ENCODE data around the gene SULT2B1. TPM values are rescaled to one million over a fixed set of nuclear protein-coding genes. Genes with fewer than 3 reads are reported as not detected.

Gene SULT2B1
- total and polyA plus RNA-seq, 2 donors (not counting 1 experiment from before 2014, with no cell fraction given): 0.10 to 0.33 TPM

GRCh38 chr19:48529156-48529555 lies 22.8 kb upstream of the SULT2B1 start:
- Histone ChIP-seq H3K79me2 (ENCODE audit: control insufficient read depth, insufficient read depth, low read length) (no peaks in the 10 kb centered on the region), H3K9me3 (ENCODE audit: control insufficient read depth, insufficient read depth, low read depth, low read length) (no peaks in the 10 kb centered on the region), H3K4me1 (ENCODE audit: control insufficient read depth, extremely low read depth, insufficient read depth, low read length) (no peaks in the 10 kb centered on the region), H3K27me3 (ENCODE audit: control insufficient read depth, insufficient read depth, low read length) (no peaks in the 10 kb centered on the region), H4K20me1 (ENCODE audit: control insufficient read depth, extremely low read depth, insufficient read depth, low read length) (no peaks in the 10 kb centered on the region), H3K36me3 (ENCODE audit: control insufficient read depth, insufficient read depth, low read length) (no peaks in the 10 kb centered on the region), H3K4me2 (ENCODE audit: extremely low read depth, insufficient read depth, low read length) (no peak overlapping the region), H2AFZ (ENCODE audit: low read length) (no peak overlapping the region), H3K9ac (ENCODE audit: insufficient read depth, low read length) (no peak overlapping the region), H3K4me3 (replicated peaks in 1 of 4; ENCODE audit: control extremely low read depth in 1 of 4, insufficient read depth in 1 of 4, low read depth in 3 of 4, low read length in 4 of 4) (no peak overlapping the region), H3K27ac (ENCODE audit: insufficient read depth, low read length) (no peak overlapping the region)
- no peak for DNase-seq (ENCODE audit: low read depth in 2 of 2)
- TF ChIP-seq EZH2 (IDR thresholded peaks at IDR 0.05; ENCODE audit: low read length, missing control alignments) (no peak), CTCF (conservative IDR thresholded peaks at IDR 0.05 in 1 of 2, IDR thresholded peaks at IDR 0.05 in 1 of 2; ENCODE audit: low read depth in 1 of 2, low read length in 2 of 2) (no peak)

- TF ChIP-seq EZH2 (IDR thresholded peaks at IDR 0.05; ENCODE audit: low read length, missing control alignments) (no peak), CTCF (conservative IDR thresholded peaks at IDR 0.05 in 1 of 2, IDR thresholded peaks at IDR 0.05 in 1 of 2; ENCODE audit: low read depth in 1 of 2, low read length in 2 of 2) (no peak)
- no peak overlapping the region for H3K9ac ChIP-seq (ENCODE audit: insufficient read depth, low read length)
- H2AFZ ChIP-seq (ENCODE audit: low read length): no peak overlapping the region
- H3K27ac ChIP-seq (ENCODE audit: insufficient read depth, low read length): no peak overlapping the region
- no peak overlapping the region for H3K4me3 ChIP-seq (replicated peaks in 1 of 4; ENCODE audit: control extremely low read depth in 1 of 4, insufficient read depth in 1 of 4, low read depth in 3 of 4, low read length in 4 of 4)
- H3K36me3 ChIP-seq (ENCODE audit: control insufficient read depth, insufficient read depth, low read length): no peaks in the 10 kb centered on the region
- H4K20me1 ChIP-seq (ENCODE audit: control insufficient read depth, extremely low read depth, insufficient read depth, low read length): no peaks in the 10 kb centered on the region
- DNase-seq (ENCODE audit: low read depth in 2 of 2): no peak
- H3K9me3 ChIP-seq (ENCODE audit: control insufficient read depth, insufficient read depth, low read depth, low read length): no peaks in the 10 kb centered on the region
- H3K4me1 ChIP-seq (ENCODE audit: control insufficient read depth, extremely low read depth, insufficient read depth, low read length): no peaks in the 10 kb centered on the region
- H3K27me3 ChIP-seq (ENCODE audit: control insufficient read depth, insufficient read depth, low read length): no peaks in the 10 kb centered on the region
- no peaks in the 10 kb centered on the region for H3K79me2 ChIP-seq (ENCODE audit: control insufficient read depth, insufficient read depth, low read length)
- H3K4me2 ChIP-seq (ENCODE audit: extremely low read depth, insufficient read depth, low read length): no peak overlapping the region
Observed at GRCh38 chr19:48530066-48530720, 21.8 kb upstream of the SULT2B1 start.

- Histone ChIP-seq H3K4me3 (replicated peaks in 1 of 4; ENCODE audit: control extremely low read depth in 1 of 4, insufficient read depth in 1 of 4, low read depth in 3 of 4, low read length in 4 of 4) (no peak overlapping the region), H2AFZ (ENCODE audit: low read length) (no peak overlapping the region), H3K4me1 (ENCODE audit: control insufficient read depth, extremely low read depth, insufficient read depth, low read length) (no peaks in the 10 kb centered on the region), H4K20me1 (ENCODE audit: control insufficient read depth, extremely low read depth, insufficient read depth, low read length) (no peaks in the 10 kb centered on the region), H3K79me2 (ENCODE audit: control insufficient read depth, insufficient read depth, low read length) (no peaks in the 10 kb centered on the region), H3K4me2 (ENCODE audit: extremely low read depth, insufficient read depth, low read length) (no peak overlapping the region), H3K9ac (ENCODE audit: insufficient read depth, low read length) (no peak overlapping the region), H3K27ac (ENCODE audit: insufficient read depth, low read length) (no peak overlapping the region), H3K9me3 (ENCODE audit: control insufficient read depth, insufficient read depth, low read depth, low read length) (no peaks in the 10 kb centered on the region), H3K27me3 (ENCODE audit: control insufficient read depth, insufficient read depth, low read length) (no peaks in the 10 kb centered on the region), H3K36me3 (ENCODE audit: control insufficient read depth, insufficient read depth, low read length) (no peaks in the 10 kb centered on the region)
- TF ChIP-seq CTCF (conservative IDR thresholded peaks at IDR 0.05 in 1 of 2, IDR thresholded peaks at IDR 0.05 in 1 of 2; ENCODE audit: low read depth in 1 of 2, low read length in 2 of 2) (no peak), EZH2 (IDR thresholded peaks at IDR 0.05; ENCODE audit: low read length, missing control alignments) (no peak)
- DNase-seq (ENCODE audit: low read depth in 2 of 2): no peak
Observed at GRCh38 chr19:48530770-48531169, 21.2 kb upstream of the SULT2B1 start.

Data from fibroblast of lung (primary cell).